ENCODE measurements around the gene SWT1. TPM values are rescaled to one million over a fixed set of nuclear protein-coding genes. Genes with fewer than 3 reads are reported as not detected.
"Not testable (repeated sequence)": the region's sequence is repeated elsewhere in the genome, so short reads cannot be mapped to it uniquely, and the experiment has no call there.

SWT1 gene
- total RNA-seq, 4 donors from 2014 or later = 8.2 to 16.0 (median 11.7) TPM

DNA sequence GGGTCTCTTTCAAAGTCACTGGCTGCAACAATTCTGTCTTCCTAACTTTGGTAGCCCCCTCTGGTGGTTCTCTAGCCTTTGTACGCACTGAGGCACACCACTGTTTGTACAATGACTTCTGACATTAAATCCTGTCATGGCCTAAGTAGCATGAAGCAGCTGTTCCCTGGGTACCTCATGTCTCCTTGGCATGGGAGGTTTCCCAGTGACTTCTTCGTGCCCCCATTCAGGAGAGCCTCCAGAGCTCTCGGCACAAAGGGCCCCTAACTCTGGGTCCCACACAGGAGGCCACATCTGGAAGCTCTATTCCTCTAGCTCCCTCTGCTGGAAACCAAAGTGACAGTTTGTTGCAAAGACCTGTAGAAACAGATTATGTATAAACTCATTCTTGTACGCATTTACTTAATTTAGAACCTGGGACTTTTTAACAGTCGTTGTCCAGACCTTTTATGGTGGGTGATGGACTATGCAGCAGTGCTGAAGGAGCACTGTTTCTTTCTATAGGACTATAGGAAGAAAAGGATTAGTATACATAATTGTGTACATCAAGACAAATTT, 13.4 kb downstream of the SWT1 start:
- TF ChIP-seq, protein P1, sequence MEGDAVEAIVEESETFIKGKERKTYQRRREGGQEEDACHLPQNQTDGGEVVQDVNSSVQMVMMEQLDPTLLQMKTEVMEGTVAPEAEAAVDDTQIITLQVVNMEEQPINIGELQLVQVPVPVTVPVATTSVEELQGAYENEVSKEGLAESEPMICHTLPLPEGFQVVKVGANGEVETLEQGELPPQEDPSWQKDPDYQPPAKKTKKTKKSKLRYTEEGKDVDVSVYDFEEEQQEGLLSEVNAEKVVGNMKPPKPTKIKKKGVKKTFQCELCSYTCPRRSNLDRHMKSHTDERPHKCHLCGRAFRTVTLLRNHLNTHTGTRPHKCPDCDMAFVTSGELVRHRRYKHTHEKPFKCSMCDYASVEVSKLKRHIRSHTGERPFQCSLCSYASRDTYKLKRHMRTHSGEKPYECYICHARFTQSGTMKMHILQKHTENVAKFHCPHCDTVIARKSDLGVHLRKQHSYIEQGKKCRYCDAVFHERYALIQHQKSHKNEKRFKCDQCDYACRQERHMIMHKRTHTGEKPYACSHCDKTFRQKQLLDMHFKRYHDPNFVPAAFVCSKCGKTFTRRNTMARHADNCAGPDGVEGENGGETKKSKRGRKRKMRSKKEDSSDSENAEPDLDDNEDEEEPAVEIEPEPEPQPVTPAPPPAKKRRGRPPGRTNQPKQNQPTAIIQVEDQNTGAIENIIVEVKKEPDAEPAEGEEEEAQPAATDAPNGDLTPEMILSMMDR (IDR thresholded peaks at IDR 0.05) = peak; percentile 44 to 64 (median 58)
- no peak for TF ChIP-seq POLR2A (IDR thresholded peaks at IDR 0.05)
- no peak for TF ChIP-seq EP300 (IDR thresholded peaks at IDR 0.05)
- no peaks in the 10 kb centered on the region for H3K9me3 ChIP-seq
- peaks cover 0 to 25% (median 0%) of the 10 kb centered on the region in 3 donors for H3K36me3 ChIP-seq
- peaks cover 0 to 6% (median 0%) of the 10 kb centered on the region in 4 donors for H3K4me1 ChIP-seq
- H3K27me3 ChIP-seq = no peaks in the 10 kb centered on the region
- no peak overlapping the region for H3K4me3 ChIP-seq
- WGBS, 2 donors = 19 to 21% methylated on average over 5 of the region's 5 CpGs
- peak overlapping the region in 1 of 4 donors; percentile 16 for H3K27ac ChIP-seq
- peak in 1 of 2 donors; percentile 54 for DNase-seq (ENCODE audit: low spot score in 2 of 2)

DNA sequence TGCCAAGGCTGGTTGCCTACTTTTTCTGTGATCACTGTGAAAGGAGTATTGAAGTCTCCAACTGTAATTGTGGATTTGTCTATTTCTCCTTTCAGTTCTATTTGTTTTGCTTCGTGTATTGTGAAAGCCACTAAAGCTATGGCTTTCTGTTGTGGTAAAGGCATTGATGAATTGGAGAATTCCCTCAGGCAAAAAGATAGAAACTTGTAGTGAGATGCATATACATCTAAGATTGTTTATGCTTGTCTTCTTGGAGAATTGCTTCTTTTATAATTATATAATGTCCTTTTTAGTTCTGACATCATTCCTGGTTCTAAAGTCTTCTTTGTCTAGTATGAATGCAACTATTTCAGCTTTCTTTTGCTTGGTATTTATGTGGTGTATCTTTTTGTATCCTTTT, 36.8 kb downstream of the SWT1 start:
- 46 to 51% methylated on average over 1 of the region's 1 CpG for WGBS, 2 donors
- no peak overlapping the region for H3K27ac ChIP-seq
- H3K27me3 ChIP-seq = no peaks in the 10 kb centered on the region
- peaks cover 0 to 15% (median 6%) of the 10 kb centered on the region in 4 donors for H3K9me3 ChIP-seq
- no peak overlapping the region for H3K4me3 ChIP-seq
- no peaks in the 10 kb centered on the region for H3K4me1 ChIP-seq
- peaks cover 0 to 74% (median 0%) of the 10 kb centered on the region in 3 donors for H3K36me3 ChIP-seq
- DNase-seq (ENCODE audit: low spot score in 2 of 2) = no peak
- TF ChIP-seq POLR2A (IDR thresholded peaks at IDR 0.05) (no peak), EP300 (IDR thresholded peaks at IDR 0.05) (no peak)
- TF ChIP-seq, protein P1 (IDR thresholded peaks at IDR 0.05) = no peak

DNA sequence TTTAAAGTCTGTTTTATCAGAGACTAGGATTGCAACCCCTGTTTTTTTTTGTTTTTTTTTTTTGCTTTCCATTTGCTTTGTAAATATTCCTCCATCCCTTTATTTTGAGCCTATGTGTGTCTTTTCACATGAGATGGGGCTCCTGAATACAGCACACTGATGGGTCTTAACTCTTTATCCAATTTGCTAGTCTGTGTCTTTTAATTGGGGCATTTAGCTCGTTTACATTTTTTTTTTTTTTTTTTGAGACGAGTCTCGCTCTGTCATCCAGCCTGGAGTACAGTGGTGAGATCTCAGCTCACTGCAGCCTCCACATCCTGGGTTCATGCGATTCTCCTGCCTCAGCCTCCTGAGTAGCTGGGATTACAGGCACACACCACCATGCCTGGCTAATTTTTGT, 41.7 kb downstream of the SWT1 start:
- H3K4me3 ChIP-seq; DNase-seq (ENCODE audit: low spot score in 2 of 2); H3K4me1 ChIP-seq; H3K27me3 ChIP-seq; H3K27ac ChIP-seq: not testable (repeated sequence)
- H3K9me3 ChIP-seq = peaks cover 0 to 15% (median 6%) of the 10 kb centered on the region in 4 donors
- WGBS, 2 donors = 95 to 98% methylated on average over 4 of the region's 4 CpGs
- peaks cover 0 to 72% (median 0%) of the 10 kb centered on the region in 3 donors for H3K36me3 ChIP-seq

DNA sequence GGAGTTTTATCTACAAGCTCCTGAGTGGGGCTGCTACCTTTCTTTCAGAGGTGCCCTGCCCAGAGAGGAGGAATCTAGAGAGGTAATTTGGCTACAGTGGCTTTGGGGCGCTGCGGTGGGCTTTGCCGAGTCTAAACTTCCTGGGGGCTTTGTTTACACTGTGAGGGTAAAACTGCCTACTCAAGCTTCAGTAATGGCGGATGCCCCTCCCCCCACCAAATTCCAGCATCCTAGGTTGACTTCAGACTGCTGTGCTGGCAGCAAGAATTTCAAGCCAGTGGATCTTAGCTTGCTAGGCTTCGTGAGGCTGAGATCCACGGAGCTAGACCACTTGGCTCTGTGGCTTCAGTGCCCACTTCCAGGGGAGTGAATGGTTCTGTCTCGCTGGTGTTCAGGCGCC, 43.9 kb downstream of the SWT1 start:
- H3K36me3 ChIP-seq = peaks cover 0 to 68% (median 0%) of the 10 kb centered on the region in 3 donors
- H3K27ac ChIP-seq = no peak overlapping the region
- no peak for DNase-seq (ENCODE audit: low spot score in 2 of 2)
- H3K9me3 ChIP-seq = peaks cover 0 to 15% (median 6%) of the 10 kb centered on the region in 4 donors
- TF ChIP-seq, protein P1 (IDR thresholded peaks at IDR 0.05) = no peak
- TF ChIP-seq POLR2A (IDR thresholded peaks at IDR 0.05) (no peak), EP300 (IDR thresholded peaks at IDR 0.05) (no peak)
- H3K27me3 ChIP-seq = no peaks in the 10 kb centered on the region
- H3K4me3 ChIP-seq = no peak overlapping the region
- WGBS, 2 donors = 91 to 95% methylated on average over 5 to 7 of the region's 8 CpGs
- no peaks in the 10 kb centered on the region for H3K4me1 ChIP-seq

DNA sequence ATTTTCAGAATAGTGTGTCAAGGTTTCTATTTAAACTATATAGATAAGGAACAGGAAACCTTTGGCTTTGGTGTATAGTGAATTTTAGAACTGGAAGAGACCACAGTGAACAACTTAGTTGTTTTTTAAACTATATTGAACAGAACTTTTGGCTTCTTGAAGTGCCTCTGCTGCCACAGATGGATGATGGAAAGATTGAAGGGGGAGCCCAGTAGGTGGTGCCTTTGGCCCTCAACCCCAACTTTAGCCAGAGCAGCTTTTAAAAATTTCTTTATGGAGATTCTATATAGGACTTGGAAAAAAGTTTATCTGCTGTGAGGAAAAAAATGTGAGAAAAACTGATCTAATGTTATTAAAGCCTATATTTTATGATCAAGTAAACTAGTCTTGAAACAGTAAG, 50.2 kb downstream of the SWT1 start:
- H3K36me3 ChIP-seq = peaks cover 0 to 58% (median 0%) of the 10 kb centered on the region in 3 donors
- TF ChIP-seq, protein P1 (IDR thresholded peaks at IDR 0.05) = no peak
- TF ChIP-seq EP300 (IDR thresholded peaks at IDR 0.05) (no peak), POLR2A (IDR thresholded peaks at IDR 0.05) (no peak)

More for the DNA sequence above, 50.2 kb downstream of the SWT1 start:
- no peak overlapping the region for H3K4me3 ChIP-seq
- peaks cover 0 to 3% (median 0%) of the 10 kb centered on the region in 4 donors for H3K9me3 ChIP-seq
- DNase-seq (ENCODE audit: low spot score in 2 of 2) = no peak
- no peak overlapping the region for H3K27ac ChIP-seq
- no peaks in the 10 kb centered on the region for H3K27me3 ChIP-seq
- no peaks in the 10 kb centered on the region for H3K4me1 ChIP-seq

Data from tibial nerve (tissue), 4 donors.